K562 (cell line): ENCODE data around the gene CUL1. TPM values are rescaled to one million over a fixed set of nuclear protein-coding genes. Genes with fewer than 3 reads are reported as not detected.
A peak's percentile ranks its signal among the peaks of the same experiment; 100 is the strongest.

Experiments
- C11orf30 ChIP-seq: fragments of 450-650 bp; IDR thresholded peaks from 2 replicates; pipeline ENCODE4 v1.6.1; 2016; ENCODE audit warnings: low read depth, mild to moderate bottlenecking
- CBX2 ChIP-seq: fragments of 200-600 bp; sonication (generic); IDR thresholded peaks from one replicate; pipeline ENCODE4 v1.6.1; 2012; ENCODE audit warnings: mild to moderate bottlenecking, low read length, inconsistent platforms; ENCODE audit not compliant: insufficient read depth, poor library complexity, severe bottlenecking
- CCAR2 ChIP-seq: fragments of 200-400 bp; formaldehyde crosslinking; IDR thresholded peaks from 2 replicates; pipeline ENCODE4 v1.6.1; 2017; ENCODE audit warnings: mild to moderate bottlenecking, low read depth, low read length
- LARP7 ChIP-seq: fragments of 450-650 bp; IDR thresholded peaks from 2 replicates; pipeline ENCODE4 v1.6.1; 2016
- NBN ChIP-seq: fragments of 450-650 bp; IDR thresholded peaks from 2 replicates; pipeline ENCODE4 v1.6.1; 2016; ENCODE audit warnings: low read depth, mild to moderate bottlenecking
- NCOA4 ChIP-seq: fragments of 450-650 bp; IDR thresholded peaks from 2 replicates; pipeline ENCODE4 v1.6.1; 2018; ENCODE audit warnings: mild to moderate bottlenecking; ENCODE audit not compliant: partially characterized antibody
- SP2 ChIP-seq: IDR thresholded peaks from 2 replicates; pipeline ENCODE4 v1.6.1; 2011; ENCODE audit warnings: mild to moderate bottlenecking, low read depth, low read length, moderate library complexity; ENCODE audit not compliant: poor library complexity, severe bottlenecking; ENCODE audit errors: extremely low read depth
- TEAD1 ChIP-seq, 2 experiments: fragments of 450-650 bp in 1 of 2; sonication (generic) in 1 of 2; formaldehyde crosslinking; IDR thresholded peaks; 2 replicates each; pipeline versions ENCODE4 v1.4.0 to v1.8.0; 2020 to 2022; ENCODE audit warnings: mild to moderate bottlenecking in 2 of 2, missing genetic modification reagents in 1 of 2
- ZNF175 ChIP-seq: fragments of 200-800 bp; sonication (Bioruptor generic); IDR thresholded peaks from 2 replicates; pipeline ENCODE4 v1.6.1; 2016; ENCODE audit warnings: low read depth, mild to moderate bottlenecking, missing genetic modification characterization, missing compliant biosample characterization
- ZNF316 ChIP-seq: fragments of 450-650 bp; IDR thresholded peaks from 2 replicates; pipeline ENCODE4 v1.6.1; 2016
- ZNF778 ChIP-seq: fragments of 450-650 bp; formaldehyde crosslinking; IDR thresholded peaks from 2 replicates; pipeline ENCODE4 v1.4.0; 2020; ENCODE audit warnings: mild to moderate bottlenecking, moderate library complexity
- ZSCAN32 ChIP-seq: fragments of 450-650 bp; formaldehyde crosslinking; IDR thresholded peaks from 2 replicates; pipeline ENCODE4 v1.4.0; 2020; ENCODE audit warnings: mild to moderate bottlenecking, moderate library complexity
- polyA plus RNA-seq, 8 experiments: library from polyadenylated mRNA; depleted of rRNA in 4 of 8; stranded (reverse) in 5 of 8; unstranded in 3 of 8; fragments of >200 nt; fragmentation: Nextera tagmentation in 2 of 8; fragmentation: Illumina TruSeq in 1 of 8; extraction: Ambion mirVana in 2 of 8; extraction: Trizol in 1 of 8; gene quantifications; 2 replicates each; pipeline versions ENCODE4 v1.2.1 to v1.2.3, GENCODE V29; 2011 to 2014; ENCODE audit warnings: inconsistent platforms in 1 of 8, missing spikeins in 1 of 8
- total RNA-seq, 7 experiments: library from RNA; depleted of rRNA in 6 of 7; stranded (reverse); fragments of >200 nt in 6 of 7; fragmentation: Illumina TruSeq in 2 of 7; extraction: Trizol in 2 of 7; gene quantifications; 2 replicates each; pipeline versions ENCODE4 v1.2.1 to v1.2.3, GENCODE V29; 2011 to 2021; ENCODE audit warnings: low replicate concordance in 1 of 7
- TF ChIP-seq, protein P1 (sequence below): fragments of 450-650 bp; IDR thresholded peaks from 2 replicates; pipeline ENCODE4 v1.6.1; 2016; ENCODE audit warnings: borderline replicate concordance
- TF ChIP-seq, protein P2 (sequence below): sonication (generic); formaldehyde crosslinking; IDR thresholded peaks from 2 replicates; pipeline ENCODE4 v1.9.0; 2022; ENCODE audit warnings: mild to moderate bottlenecking, missing genetic modification reagents
- TF ChIP-seq, protein P3 (sequence below): fragments of 450-650 bp; IDR thresholded peaks from 2 replicates; pipeline ENCODE4 v1.6.1; 2016
- TF ChIP-seq, protein P4 (sequence below): fragments of 450-650 bp; IDR thresholded peaks from 2 replicates; pipeline ENCODE4 v1.7.0; 2016; ENCODE audit warnings: borderline replicate concordance
- TF ChIP-seq, protein P5 (sequence below), 2 experiments: fragments of 450-650 bp; IDR thresholded peaks; 2 replicates each; pipeline ENCODE4 v1.6.1; 2016
- TF ChIP-seq, protein P6 (sequence below): sonication (generic); formaldehyde crosslinking; IDR thresholded peaks from 2 replicates; pipeline ENCODE4 v1.5.0; 2020; ENCODE audit warnings: missing genetic modification reagents
- TF ChIP-seq, protein P7 (sequence below), 2 experiments: IDR thresholded peaks; 2 replicates each; pipeline ENCODE4 v1.6.1; 2011; ENCODE audit warnings: borderline replicate concordance in 1 of 2, control low read depth in 1 of 2, low read depth in 1 of 2, low read length in 1 of 2, mild to moderate bottlenecking in 1 of 2, mixed read lengths in 1 of 2, moderate library complexity in 1 of 2; ENCODE audit not compliant: insufficient read depth in 1 of 2, insufficient read length in 1 of 2, poor library complexity in 1 of 2, severe bottlenecking in 1 of 2; ENCODE audit errors: extremely low read depth in 1 of 2

CUL1 gene
- total and polyA plus RNA-seq, 9 of the 15 experiments (the other 6 are each of a cell fraction or from before 2014, with no cell fraction given): 31.5 to 107 (median 96.5) TPM

DNA sequence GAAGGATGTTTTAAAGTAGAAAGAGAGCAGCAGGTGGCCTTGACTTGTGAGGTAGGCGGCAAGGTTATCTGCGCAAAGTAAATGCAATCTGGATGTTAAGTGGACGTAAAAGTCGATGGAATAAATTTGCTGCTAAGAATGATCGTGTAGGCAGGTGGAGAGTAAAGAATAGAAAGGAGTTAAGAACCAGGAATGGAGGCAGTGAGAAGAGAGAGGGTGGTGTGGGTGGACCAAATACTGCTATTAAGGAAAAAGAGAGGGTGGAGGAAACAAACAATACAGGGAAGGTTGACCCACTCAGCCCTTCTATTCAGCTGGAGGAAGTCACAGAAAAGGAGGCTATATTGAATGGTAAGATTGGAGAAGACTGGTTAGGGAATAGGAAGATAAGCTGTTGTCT lies 1.9 kb upstream of the CUL1 start (continued):
- TF ChIP-seq ZNF175: no peak
- no peak for TF ChIP-seq CBX2
- TF ChIP-seq, protein P1, sequence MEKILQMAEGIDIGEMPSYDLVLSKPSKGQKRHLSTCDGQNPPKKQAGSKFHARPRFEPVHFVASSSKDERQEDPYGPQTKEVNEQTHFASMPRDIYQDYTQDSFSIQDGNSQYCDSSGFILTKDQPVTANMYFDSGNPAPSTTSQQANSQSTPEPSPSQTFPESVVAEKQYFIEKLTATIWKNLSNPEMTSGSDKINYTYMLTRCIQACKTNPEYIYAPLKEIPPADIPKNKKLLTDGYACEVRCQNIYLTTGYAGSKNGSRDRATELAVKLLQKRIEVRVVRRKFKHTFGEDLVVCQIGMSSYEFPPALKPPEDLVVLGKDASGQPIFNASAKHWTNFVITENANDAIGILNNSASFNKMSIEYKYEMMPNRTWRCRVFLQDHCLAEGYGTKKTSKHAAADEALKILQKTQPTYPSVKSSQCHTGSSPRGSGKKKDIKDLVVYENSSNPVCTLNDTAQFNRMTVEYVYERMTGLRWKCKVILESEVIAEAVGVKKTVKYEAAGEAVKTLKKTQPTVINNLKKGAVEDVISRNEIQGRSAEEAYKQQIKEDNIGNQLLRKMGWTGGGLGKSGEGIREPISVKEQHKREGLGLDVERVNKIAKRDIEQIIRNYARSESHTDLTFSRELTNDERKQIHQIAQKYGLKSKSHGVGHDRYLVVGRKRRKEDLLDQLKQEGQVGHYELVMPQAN: 0 out of 2 replicates have a peak, but pooled peaks have one; percentile 43
- no peak for TF ChIP-seq ZSCAN32 (CRISPR knock-in tag)
- TF ChIP-seq SP2: no peak
- no peak for TF ChIP-seq TEAD1 (CRISPR knock-in tag; IDR thresholded peaks at IDR 0.05)
- no peak for TF ChIP-seq ZNF778
- TF ChIP-seq, protein P2, sequence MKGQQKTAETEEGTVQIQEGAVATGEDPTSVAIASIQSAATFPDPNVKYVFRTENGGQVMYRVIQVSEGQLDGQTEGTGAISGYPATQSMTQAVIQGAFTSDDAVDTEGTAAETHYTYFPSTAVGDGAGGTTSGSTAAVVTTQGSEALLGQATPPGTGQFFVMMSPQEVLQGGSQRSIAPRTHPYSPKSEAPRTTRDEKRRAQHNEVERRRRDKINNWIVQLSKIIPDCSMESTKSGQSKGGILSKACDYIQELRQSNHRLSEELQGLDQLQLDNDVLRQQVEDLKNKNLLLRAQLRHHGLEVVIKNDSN (CRISPR knock-in tag): no peak
- TF ChIP-seq, protein P3, sequence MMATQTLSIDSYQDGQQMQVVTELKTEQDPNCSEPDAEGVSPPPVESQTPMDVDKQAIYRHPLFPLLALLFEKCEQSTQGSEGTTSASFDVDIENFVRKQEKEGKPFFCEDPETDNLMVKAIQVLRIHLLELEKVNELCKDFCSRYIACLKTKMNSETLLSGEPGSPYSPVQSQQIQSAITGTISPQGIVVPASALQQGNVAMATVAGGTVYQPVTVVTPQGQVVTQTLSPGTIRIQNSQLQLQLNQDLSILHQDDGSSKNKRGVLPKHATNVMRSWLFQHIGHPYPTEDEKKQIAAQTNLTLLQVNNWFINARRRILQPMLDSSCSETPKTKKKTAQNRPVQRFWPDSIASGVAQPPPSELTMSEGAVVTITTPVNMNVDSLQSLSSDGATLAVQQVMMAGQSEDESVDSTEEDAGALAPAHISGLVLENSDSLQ: no peak
- TF ChIP-seq, protein P4, sequence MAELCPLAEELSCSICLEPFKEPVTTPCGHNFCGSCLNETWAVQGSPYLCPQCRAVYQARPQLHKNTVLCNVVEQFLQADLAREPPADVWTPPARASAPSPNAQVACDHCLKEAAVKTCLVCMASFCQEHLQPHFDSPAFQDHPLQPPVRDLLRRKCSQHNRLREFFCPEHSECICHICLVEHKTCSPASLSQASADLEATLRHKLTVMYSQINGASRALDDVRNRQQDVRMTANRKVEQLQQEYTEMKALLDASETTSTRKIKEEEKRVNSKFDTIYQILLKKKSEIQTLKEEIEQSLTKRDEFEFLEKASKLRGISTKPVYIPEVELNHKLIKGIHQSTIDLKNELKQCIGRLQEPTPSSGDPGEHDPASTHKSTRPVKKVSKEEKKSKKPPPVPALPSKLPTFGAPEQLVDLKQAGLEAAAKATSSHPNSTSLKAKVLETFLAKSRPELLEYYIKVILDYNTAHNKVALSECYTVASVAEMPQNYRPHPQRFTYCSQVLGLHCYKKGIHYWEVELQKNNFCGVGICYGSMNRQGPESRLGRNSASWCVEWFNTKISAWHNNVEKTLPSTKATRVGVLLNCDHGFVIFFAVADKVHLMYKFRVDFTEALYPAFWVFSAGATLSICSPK: no peak; the same call in none of the 2 replicates
- TF ChIP-seq ZNF316: peak; percentile 41; the same call in 1 of the 2 replicates
- TF ChIP-seq NBN: 0 out of 2 replicates have a peak, but pooled peaks have one; percentile 30
- peak; percentile 90 for TF ChIP-seq NCOA4
- TF ChIP-seq, protein P5, sequence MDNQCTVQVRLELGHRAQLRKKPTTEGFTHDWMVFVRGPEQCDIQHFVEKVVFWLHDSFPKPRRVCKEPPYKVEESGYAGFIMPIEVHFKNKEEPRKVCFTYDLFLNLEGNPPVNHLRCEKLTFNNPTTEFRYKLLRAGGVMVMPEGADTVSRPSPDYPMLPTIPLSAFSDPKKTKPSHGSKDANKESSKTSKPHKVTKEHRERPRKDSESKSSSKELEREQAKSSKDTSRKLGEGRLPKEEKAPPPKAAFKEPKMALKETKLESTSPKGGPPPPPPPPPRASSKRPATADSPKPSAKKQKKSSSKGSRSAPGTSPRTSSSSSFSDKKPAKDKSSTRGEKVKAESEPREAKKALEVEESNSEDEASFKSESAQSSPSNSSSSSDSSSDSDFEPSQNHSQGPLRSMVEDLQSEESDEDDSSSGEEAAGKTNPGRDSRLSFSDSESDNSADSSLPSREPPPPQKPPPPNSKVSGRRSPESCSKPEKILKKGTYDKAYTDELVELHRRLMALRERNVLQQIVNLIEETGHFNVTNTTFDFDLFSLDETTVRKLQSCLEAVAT (IDR thresholded peaks at IDR 0.05): peak in 1 of 2 experiments; percentile 68; a peak in 2 of 4 replicates
- TF ChIP-seq, protein P6, sequence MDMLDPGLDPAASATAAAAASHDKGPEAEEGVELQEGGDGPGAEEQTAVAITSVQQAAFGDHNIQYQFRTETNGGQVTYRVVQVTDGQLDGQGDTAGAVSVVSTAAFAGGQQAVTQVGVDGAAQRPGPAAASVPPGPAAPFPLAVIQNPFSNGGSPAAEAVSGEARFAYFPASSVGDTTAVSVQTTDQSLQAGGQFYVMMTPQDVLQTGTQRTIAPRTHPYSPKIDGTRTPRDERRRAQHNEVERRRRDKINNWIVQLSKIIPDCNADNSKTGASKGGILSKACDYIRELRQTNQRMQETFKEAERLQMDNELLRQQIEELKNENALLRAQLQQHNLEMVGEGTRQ: no peak
- TF ChIP-seq, protein P7, sequence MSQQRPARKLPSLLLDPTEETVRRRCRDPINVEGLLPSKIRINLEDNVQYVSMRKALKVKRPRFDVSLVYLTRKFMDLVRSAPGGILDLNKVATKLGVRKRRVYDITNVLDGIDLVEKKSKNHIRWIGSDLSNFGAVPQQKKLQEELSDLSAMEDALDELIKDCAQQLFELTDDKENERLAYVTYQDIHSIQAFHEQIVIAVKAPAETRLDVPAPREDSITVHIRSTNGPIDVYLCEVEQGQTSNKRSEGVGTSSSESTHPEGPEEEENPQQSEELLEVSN (IDR thresholded peaks at IDR 0.05; ENCODE audit: borderline replicate concordance in 1 of 2, extremely low read depth in 1 of 2, insufficient read depth in 1 of 2, insufficient read length in 1 of 2, low read depth in 1 of 2, low read length in 1 of 2, poor library complexity in 1 of 2, severe bottlenecking in 1 of 2): no peak
- 0 out of 2 replicates have a peak, but pooled peaks have one; percentile 3 for TF ChIP-seq C11orf30
- TF ChIP-seq LARP7: peak; percentile 78; the same call in 1 of the 2 replicates
- no peak for TF ChIP-seq CCAR2
